HG02623 (cell line): ENCODE measurements around the gene ANKRD34A.

Source experiments
- ATAC-seq: cut with Tn5 transposase; IDR thresholded peaks from one replicate; pipeline ENCODE4 v1.9.1; 2021; ENCODE audit warnings: moderate library complexity; ENCODE audit not compliant: unreplicated experiment

Gene ANKRD34A

GRCh38 chr1:145991735-145992412, 27.5 kb upstream of the ANKRD34A start:
- no peak for ATAC-seq

GRCh38 chr1:145990249-145990855, 26.0 kb upstream of the ANKRD34A start:
- ATAC-seq = no peak

GRCh38 chr1:145988773-145989172, 24.4 kb upstream of the ANKRD34A start:
- no peak for ATAC-seq

GRCh38 chr1:145987926-145988325, 23.6 kb upstream of the ANKRD34A start:
- no peak for ATAC-seq

GRCh38 chr1:145986551-145986950, 22.2 kb upstream of the ANKRD34A start:
- no peak for ATAC-seq

DNA sequence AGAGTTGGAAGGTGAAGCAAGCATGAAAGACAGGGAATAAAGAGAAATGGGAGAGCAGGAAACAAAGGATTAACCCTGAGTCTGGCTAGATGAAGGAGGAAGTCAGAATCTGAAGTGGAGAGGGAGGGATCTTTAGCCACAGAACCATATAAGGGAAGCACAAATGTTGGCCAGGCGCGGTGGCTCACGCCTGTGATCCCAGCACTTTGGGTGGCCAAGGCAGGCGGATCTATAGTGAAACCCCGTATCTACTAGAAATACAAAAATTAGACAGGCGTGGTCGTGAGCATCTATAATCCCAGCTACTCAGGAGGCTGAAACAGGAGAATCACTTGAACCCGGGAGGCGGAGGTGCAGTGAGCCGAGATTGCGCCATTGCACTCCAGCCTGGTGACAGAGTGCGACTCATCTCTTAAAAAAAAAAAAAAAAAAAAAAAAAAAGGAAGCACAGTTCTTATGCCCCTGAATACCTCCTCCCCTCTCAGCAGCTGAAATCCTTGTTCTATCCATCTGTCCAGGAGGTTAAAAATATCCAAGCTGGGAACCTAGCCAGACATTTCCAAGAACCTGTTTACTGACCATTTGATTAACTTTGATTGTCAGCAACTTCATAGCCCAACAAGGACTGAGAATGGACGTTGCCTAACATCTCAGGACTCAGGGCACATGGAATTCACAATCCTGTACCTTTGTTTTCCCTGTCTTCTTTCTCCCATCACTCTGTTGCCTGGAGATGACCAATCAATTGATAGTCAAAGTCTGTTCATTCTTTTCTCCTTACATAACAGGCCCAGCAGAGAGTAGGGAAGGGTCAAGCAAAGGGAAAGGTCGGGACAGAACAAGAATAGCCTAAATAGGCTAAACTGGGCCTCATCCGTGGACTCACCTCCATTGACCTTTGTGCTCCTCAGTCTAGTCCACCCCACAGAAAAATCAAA, 21.4 kb upstream of the ANKRD34A start:
- no peak for ATAC-seq

- ATAC-seq = no peak
These were observed 20.7 kb upstream of the ANKRD34A start for GRCh38 chr1:145985129-145985501.

DNA sequence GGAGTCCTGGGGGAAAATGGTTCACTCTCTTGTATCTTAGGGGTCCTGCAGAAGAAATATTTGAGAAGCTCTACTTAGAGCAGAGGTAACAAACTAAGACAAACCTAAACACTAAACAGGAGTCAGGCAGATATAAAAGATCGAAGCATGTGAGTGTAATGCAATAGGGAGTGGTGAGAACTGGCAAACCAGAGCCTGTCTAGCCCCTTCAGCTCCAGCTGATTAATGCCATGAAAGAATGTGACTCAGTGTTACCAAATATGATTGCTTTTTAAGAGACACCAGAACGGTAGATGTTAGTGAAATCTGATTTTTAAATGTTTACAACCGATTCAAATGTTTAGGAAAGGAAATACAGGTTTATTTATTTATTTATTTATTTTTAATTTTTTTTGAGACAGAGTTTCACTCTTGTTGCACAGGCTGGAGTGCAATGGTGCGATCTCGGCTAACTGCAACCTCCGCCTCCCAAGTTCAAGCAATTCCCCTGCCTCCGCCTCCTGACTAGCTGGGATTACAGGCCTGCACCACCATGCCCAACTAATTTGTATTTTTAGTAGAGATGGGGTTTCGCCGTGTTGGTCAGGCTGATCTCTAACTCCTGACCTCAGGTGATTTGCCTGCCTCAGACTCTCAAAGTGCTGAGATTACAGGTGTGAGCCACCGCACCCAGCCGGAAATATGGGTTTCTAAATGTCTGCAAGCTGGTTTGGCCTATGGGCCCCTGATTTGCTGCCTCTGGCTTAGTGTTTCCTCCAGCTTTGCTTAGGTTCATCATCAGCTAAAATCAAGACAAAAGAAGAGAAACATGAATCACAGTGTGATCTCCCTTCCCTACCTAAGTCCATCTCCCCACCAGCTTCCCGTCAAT, 19.8 kb upstream of the ANKRD34A start:
- ATAC-seq = no peak

GRCh38 chr1:145983206-145983675, 18.9 kb upstream of the ANKRD34A start:
- no peak for ATAC-seq

GRCh38 chr1:145982010-145982723, 17.8 kb upstream of the ANKRD34A start:
- no peak for ATAC-seq

GRCh38 chr1:145980457-145980994, 16.2 kb upstream of the ANKRD34A start:
- ATAC-seq = no peak

- no peak for ATAC-seq
These were observed 15.5 kb upstream of the ANKRD34A start for GRCh38 chr1:145979746-145980456.

DNA sequence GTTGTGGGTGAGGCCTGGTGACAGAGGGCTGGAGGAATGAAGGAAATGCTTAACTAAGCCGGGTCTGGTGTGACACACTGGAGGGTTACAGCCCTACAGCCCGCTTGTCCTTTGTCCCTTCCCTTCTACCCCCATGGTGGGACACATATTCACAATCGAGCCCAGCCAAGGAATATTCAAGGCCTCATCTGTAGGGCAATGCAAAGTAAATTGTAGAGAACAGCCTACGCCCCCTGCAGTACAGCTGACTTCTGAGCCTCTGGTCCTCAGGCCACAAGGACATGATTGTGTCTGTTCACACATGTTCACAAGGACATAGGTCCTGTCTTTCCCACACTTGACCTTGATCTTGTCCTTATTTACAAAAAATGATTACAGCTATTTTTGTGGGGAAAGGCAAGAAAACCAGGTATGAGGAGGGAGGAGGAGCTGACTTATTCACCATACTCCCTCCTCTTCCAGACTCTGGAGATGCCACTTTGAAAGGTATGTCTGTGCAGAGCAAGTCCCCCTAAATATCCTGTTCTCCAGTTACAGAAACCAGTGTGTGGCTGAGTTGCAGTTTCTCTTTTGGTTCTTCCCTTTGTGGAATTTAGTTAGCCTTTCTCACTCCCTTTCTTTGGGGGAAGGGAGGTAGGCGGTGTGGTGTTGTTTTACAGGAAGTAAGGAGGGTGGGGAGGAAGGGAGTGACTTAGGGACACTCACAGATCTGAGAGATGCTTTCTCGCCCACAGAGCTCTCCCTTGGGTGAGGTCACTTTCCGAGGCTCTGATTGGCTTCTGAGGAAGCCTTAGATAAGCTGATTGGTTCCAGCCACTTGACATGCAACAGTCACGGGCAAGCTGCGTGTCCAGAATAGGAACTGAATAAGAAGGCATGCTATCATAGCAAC, 14.7 kb upstream of the ANKRD34A start:
- ATAC-seq = peak; percentile 87

GRCh38 chr1:145978471-145978853, 14.1 kb upstream of the ANKRD34A start:
- no peak for ATAC-seq

- ATAC-seq = no peak
These were observed 13.4 kb upstream of the ANKRD34A start for GRCh38 chr1:145977486-145978470.

DNA sequence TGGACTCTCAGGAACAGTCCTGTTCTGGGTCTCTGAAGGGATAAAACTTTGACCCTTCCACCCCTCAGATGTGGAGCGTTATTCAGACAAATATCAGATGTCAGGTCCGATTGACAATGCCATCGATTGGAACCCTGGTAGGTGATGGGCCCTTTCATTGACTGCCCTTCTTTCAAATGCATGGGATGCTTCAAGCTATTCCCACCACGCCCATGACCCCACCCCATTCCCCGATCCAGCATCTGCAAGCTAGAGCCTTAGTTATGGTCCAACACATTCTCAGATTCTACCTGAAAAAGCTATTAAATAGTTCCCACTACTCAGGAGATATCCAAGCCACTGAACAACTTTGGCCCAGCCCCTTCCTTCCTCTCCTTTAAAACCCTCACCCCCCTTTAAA, 12.6 kb upstream of the ANKRD34A start:
- ATAC-seq = no peak

DNA sequence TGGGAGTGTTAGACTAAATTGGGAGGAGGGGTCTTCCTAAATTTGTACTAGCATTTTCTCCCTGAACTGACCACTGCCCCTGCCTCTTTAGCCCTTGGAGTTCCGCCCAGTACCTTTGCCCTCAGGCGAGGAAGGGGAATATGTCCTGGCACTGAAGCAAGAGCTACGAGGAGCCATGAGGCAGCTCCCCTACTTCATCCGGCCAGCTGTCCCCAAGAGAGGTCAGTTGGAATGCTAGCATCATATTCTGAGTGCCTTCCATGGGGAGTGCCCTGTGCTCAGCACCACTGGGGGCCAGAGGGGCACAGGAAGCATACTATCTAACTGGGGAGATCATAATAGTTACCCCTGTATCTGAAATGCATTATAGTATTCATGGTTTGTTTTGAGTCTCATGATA, 10.8 kb upstream of the ANKRD34A start:
- no peak for ATAC-seq
